ENCODE data around the gene ACTR1A. TPM values are rescaled to one million over a fixed set of nuclear protein-coding genes. Genes with fewer than 3 reads are reported as not detected.

The ACTR1A gene
- total RNA-seq, 2 donors from 2014 or later = 78.8 to 79.6 TPM

DNA sequence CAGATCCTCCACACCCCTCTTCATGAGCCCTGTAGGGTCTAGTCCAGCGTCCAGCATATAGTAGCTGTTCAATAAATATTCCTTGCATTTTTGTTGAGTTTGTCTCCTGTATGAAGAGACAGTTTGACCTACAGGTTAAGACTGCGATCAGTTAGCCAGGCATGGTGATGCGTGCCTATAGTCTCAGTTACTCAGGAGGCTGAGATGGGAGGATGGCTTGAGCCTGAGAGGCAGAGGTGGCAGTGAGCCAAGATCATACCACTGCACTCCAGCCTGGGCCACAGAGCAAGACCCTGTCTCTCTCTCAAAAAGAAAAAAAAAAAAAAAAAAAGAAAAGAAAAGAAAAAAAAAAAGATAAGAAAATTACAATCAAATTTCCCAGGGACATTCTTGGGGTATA is 65.0 kb downstream of the ACTR1A start:
- ATAC-seq (no peak), DNase-seq (no peak)
- intact Hi-C loops (cut with DNase I, micrococcal nuclease) = no loop called here

DNA sequence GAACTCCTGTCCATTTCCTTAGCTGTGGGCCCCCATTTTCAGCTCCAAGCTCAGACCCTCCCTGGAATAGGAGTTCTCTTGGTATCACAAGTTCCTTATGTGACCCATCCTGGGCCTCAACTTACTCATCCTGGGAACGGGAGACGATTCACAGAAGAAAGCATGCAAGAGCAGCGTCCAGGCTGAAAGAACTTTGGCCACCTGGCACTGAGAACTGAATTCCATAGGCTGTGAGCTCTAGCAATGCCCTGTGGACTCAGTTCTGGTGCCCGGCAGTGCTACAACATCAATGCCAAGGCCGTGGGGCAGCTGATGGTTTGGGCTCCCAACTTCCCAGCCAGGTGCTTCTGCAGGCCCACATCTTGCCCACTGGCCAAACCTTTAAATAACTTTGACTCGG is 66.2 kb downstream of the ACTR1A start:
- intact Hi-C loops (cut with DNase I, micrococcal nuclease) = no loop called here
- ATAC-seq (no peak), DNase-seq (no peak)

DNA sequence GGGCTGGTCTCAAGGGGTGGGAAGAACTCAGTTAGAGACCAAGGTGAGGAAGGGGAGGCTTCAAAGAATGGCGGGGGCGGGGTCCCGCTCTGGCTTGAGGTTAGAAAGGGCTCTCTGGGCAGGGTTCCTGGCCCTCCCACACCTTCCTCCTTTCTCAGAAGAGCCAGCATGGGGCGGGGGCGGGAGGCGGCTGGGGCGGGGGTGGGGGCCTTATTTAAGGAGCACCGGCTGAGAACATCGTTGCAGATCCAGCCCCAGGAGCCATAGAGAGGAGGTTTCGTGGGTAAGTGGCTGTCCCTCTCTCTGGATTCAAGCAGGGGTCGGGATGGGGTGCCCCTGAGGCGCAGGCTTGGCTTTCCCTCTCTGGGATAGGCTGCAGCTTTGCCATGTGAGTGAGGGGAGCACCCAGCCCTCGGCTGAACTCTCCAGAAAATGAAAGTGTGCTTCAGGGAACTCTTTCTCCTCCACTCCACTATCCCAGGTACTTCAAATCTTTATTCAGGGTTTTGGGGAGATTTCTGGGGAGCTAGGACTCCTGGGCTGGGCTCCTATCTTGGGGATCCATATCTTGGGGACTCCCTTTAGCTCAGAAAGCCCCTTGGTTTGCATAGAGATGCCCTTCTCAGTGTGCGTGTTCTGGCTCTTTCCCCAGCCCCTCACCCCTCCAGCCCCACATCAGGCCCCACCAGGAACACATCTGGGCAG is 66.8 kb downstream of the ACTR1A start:
- no peak for ATAC-seq
- intact Hi-C loops (cut with DNase I, micrococcal nuclease) = no loop called here
- no peak for DNase-seq

DNA sequence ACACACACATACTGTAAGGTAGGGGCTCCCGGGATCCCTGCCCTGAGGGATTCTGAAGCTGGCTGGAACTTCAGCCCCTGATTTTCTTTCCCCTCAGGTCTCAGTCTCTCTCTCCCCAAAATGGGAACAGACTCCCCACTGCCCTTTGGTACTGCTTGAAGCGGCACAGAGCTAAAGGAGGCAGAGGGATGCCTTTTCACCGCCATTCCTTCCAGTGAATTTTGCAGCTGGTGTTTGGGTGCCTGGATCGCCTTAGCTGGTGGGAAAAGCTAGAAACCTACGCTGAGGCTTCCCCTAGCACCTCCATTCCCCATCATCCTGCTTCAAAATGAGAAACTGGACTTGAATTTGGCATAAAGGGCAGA is 67.4 kb downstream of the ACTR1A start:
- ATAC-seq (no peak), DNase-seq (no peak)
- intact Hi-C loops (cut with DNase I, micrococcal nuclease) = no loop called here

DNA sequence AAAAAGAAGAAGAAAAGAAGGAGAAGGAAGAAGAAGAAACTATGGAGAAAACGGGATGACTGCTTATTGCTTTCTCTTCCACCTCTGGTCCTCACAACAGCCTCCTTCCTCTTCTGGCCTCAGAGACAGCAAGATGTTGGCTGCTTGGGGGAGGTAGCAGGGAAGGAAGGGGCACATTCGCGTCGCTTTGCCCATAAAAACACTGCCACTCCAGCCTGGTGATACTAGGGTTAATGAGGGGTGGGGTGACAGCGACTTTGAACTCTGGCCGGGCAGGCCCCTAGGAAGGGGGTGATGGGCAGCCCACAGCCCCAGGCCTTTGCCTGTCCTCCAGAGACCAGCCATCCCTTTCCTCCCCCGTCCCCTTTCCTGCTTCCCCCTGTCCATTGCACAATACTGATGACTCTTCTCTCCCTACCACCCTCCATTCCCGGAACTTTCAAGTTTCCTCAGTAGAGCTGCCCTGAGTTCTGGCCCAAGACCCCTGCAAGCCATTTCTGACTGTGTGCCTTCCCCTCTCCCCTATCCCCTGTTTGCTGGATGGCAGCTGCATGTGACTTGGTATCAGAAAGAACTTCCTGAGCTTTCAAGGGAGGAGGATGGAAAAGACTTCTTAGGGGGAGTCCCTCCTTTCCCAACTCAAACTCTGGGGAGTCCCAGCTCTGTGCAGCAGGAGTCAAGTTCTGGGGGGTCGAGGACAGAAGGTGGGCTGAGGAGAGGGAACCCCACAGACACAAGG is 67.9 kb downstream of the ACTR1A start:
- DNase-seq = no peak
- no peak for ATAC-seq
- intact Hi-C loops (cut with DNase I, micrococcal nuclease) = no loop called here

DNA sequence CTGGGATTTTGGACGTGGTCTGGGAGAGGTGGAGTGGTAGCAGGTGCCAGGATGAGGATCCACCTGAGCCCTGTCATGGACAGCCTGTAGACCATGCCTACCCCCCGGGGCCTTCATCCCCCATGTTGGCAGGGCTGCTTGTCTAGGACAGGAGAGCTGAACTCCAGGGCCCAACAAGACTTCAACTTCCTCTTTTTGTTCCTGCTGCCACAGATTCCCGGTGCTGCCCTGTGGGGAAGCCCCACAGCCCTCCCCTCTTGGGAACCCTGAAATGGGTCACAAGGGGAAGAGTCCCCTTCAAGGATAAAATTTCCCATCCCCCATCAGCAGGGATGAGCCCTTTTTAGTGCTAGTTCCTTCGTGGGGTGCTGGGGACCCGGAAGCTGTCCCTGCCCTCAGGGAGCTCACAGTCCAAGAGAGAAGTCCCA is 68.9 kb downstream of the ACTR1A start:
- DNase-seq = no peak
- intact Hi-C loops (cut with DNase I, micrococcal nuclease) = no loop called here
- no peak for ATAC-seq

DNA sequence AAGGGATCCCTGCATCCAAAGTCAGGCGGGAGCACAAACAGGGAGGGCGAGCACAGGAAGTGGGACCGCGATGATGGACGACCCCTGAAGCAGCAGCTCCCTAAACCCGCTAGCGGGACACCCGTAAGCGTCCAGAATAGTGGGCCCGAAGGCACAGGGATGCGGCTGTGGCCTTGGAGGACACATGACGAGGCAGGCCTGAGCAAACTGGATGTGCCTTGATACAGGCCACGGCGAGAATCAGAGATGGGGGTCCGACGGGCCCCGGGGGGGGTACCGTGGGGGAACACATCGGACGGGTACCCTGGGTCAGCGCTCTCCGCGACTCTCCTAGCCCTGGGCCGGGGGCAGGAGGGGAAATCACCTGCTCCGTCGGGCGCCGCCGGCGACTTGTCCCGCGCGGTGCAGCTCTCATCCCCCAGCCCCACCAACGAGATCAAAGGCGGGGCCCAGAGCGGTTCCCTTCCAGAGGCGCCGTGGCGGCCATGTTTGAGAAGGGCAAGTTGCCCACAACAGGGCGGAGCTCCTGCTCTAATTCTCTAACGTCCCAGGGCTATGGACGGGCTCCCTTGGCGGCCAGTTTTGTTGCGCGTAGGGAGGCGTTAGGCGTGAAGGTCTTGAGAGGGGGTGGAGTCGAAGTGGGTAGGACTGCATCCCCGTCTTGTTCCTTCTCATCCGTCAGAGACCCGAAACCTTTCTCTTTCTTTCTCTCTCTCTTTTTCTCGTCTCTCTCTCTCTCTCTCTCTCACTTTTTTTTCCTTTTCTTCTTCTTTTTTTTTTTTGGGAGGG is 70.2 kb downstream of the ACTR1A start, which contains the start of gene CUEDC2:
Gene CUEDC2 (minus strand): TSS at position 413 of the 789 bp plus-strand sequence. CDS start 7,386 bp downstream, outside the sequence.
- peak; percentile 97 for DNase-seq
- ATAC-seq = peak; percentile 97
- intact Hi-C loops (cut with DNase I, micrococcal nuclease) = no loop called here

DNA sequence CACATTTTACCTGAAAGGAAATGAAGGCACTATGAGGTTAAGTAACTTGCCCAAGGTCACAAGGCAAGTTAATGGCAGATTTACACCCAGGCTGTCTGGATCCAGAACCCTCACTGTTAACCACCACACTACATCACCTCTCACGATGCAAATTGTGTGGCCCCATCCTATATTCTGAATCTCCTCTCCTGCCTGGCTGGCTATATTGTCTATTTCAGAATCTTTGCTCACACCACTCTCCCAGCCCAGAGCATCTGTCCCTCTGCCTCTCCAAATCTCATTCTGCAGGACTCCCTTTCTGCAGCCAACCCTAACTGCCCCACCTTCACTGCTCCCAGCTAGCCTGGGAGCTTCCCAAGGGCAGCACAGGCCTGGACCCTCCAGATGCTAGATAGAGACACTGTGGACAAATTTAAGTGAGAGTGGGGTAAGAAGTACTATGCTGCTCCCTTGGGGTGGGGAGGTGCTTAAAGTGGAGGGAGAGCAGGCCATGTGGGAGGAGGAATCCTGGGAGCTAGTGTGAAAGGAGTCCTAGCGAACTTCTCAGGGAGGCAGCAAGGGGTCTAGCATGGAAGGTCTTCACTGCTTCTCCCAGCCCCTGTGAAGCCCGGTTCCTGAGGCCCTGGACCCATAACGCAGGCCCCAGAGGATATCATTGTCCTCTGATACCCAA is 70.9 kb downstream of the ACTR1A start:
- peak; percentile 19 for ATAC-seq
- DNase-seq = no peak
- intact Hi-C loops (cut with DNase I, micrococcal nuclease) = no loop called here

DNA sequence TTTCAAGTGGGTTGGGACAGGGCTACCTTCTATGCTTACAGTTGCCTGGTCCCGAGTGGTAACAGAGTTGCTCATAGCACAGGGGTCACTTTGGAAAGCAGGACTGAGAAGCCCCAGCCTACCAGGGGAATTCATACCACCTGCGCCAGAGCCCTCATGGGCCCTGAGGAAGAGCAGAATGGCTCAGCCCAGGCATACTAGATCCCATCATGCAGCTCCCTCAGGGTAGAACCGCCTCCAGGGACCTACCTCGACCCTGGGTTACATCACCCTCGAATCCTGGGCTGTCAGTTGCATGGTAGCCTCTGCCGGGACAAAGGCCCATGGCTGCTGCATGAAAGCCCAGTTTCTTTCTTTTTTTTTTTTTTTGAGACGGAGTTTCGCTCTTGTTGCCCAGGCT is 73.0 kb downstream of the ACTR1A start:
- DNase-seq (no peak), ATAC-seq (no peak)
- intact Hi-C loops (cut with DNase I, micrococcal nuclease) = no loop called here

Small RNA genes within 50 kb of the gene (microRNA-seq; reads per million reads assigned to microRNA genes)
- 3,365 to 3,432 reads per million in 2 donors for gene MIR146B

Other genes with a start within 250 kb of the ACTR1A start
- 10 to 100 TPM; 17.0 to 37.6 TPM for gene NFKB2, start 107.0 kb downstream of the ACTR1A start, total RNA-seq
- gene PSD, start 83.9 kb downstream of the ACTR1A start, total RNA-seq = 10 to 100 TPM in 1 of 2 donors, 1 to 10 TPM in 1; 4.1 to 26.1 TPM
- gene FBXL15, start 81.9 kb downstream of the ACTR1A start, total RNA-seq = 10 to 100 TPM; 22.5 to 27.8 TPM
- 10 to 100 TPM; 25.4 to 27.8 TPM for gene CUEDC2, start 70.1 kb downstream of the ACTR1A start, total RNA-seq
- gene C10orf95, start 51.2 kb downstream of the ACTR1A start, total RNA-seq = 1 to 10 TPM; 2.1 to 2.2 TPM
- 1 to 10 TPM; 8.0 to 9.3 TPM for gene SUFU, start 1.3 kb upstream of the ACTR1A start, total RNA-seq
- gene TRIM8, start 141.8 kb upstream of the ACTR1A start, total RNA-seq = 10 to 100 TPM; 58.4 to 64.0 TPM
- 1 to 10 TPM; 2.5 to 4.2 TPM for gene ARL3, start 211.7 kb upstream of the ACTR1A start, total RNA-seq
- gene SFXN2, start 211.9 kb upstream of the ACTR1A start, total RNA-seq = 10 to 100 TPM; 11.7 to 15.0 TPM
- gene WBP1L, start 241.2 kb upstream of the ACTR1A start, total RNA-seq = 10 to 100 TPM; 37.8 to 47.8 TPM

Measured in left colon (tissue), 2 donors.